Choroid plexus epithelial cell (primary cell): ENCODE measurements around the gene EBF3.
A peak's percentile ranks its signal among the peaks of the same experiment; 100 is the strongest.

Source experiments
- DNase-seq: peaks from one replicate; pipeline ENCODE4 v3.0.0-alpha.2; 2010; ENCODE audit warnings: low read depth
- H3K4me3 ChIP-seq: 2 replicates; pipeline ENCODE4 v1.5.1; 2011; ENCODE audit warnings: low read depth, mild to moderate bottlenecking, control low read depth, low read length, moderate library complexity
- CTCF ChIP-seq: conservative IDR thresholded peaks from 2 replicates; pipeline ENCODE4 v1.5.1; 2011; ENCODE audit warnings: low read depth, mild to moderate bottlenecking, control low read depth, inconsistent platforms, low read length, moderate library complexity

The EBF3 gene

GRCh38 chr10:129954492-129955315, 9.4 kb downstream of the EBF3 start:
- DNase-seq: no peak
- H3K4me3 ChIP-seq: no peak overlapping the region
- no peak for TF ChIP-seq CTCF

- no peak overlapping the region for H3K4me3 ChIP-seq
These were observed 10.7 kb downstream of the EBF3 start for GRCh38 chr10:129953119-129954051.

GRCh38 chr10:129952378-129953118, 11.5 kb downstream of the EBF3 start:
- DNase-seq: no peak
- no peak for TF ChIP-seq CTCF
- no peak overlapping the region for H3K4me3 ChIP-seq

More at GRCh38 chr10:129953119-129954051, 10.7 kb downstream of the EBF3 start:
- no peak for TF ChIP-seq CTCF
- peak; percentile 14 for DNase-seq

- no peak for DNase-seq
- no peak overlapping the region for H3K4me3 ChIP-seq
- no peak for TF ChIP-seq CTCF
These were observed 12.2 kb downstream of the EBF3 start for GRCh38 chr10:129951970-129952265.

GRCh38 chr10:129951101-129951969, 12.7 kb downstream of the EBF3 start:
- TF ChIP-seq CTCF: no peak
- no peak overlapping the region for H3K4me3 ChIP-seq
- no peak for DNase-seq

GRCh38 chr10:129950676-129951075, 13.4 kb downstream of the EBF3 start:
- DNase-seq: no peak
- H3K4me3 ChIP-seq: no peak overlapping the region
- TF ChIP-seq CTCF: no peak
